GM21381 (cell line): ENCODE measurements around the gene METTL15.
"Not testable (repeated sequence)": the region's sequence is repeated elsewhere in the genome, so short reads cannot be mapped to it uniquely, and the experiment has no call there.

Experiments
- ATAC-seq: cut with Tn5 transposase; IDR thresholded peaks from one replicate; pipeline ENCODE4 v1.9.1; 2021; ENCODE audit warnings: mild to moderate bottlenecking, moderate library complexity; ENCODE audit not compliant: unreplicated experiment

Gene METTL15

GRCh38 chr11:28108958-28109357 is 770 bp downstream of the METTL15 start:
- no peak for ATAC-seq

GRCh38 chr11:28110108-28110820 is 2.1 kb downstream of the METTL15 start:
- peak; percentile 39 for ATAC-seq

DNA sequence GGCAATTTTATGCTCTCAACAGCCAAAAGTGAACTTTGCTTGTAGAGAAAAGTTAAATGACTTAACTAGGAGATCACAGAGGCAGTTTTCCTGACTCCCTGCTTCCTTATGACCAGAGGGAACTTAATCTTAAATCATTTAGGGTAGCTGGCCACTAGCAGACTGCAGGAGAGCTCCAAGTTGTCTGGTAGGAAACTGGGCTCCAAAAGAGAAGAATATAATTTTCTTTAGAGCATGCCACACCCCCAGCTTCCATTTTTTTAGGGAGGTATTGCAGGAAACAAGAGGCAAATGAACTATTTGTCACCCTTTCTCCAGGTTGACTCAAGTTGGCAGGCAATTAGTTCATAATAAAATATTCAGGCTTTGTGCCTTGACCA is 2.6 kb downstream of the METTL15 start:
- no peak for ATAC-seq

DNA sequence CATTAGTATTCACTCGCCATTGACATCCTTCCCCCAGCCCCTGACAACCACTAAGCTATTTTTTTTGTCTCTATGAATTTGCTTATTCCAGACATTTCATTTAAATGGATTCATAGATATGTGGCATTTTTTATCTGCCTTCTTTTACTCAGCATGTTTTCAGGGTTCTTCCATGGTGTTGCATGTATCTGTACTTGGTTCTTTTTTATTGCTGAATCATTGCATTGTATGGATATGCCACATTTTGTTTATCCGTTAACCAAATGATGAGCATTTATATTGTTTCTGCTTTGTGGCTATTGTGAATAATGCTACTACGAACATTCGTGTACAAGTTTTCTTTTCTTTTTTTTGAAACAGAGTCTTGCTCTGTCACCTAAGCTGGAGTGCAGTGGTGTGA is 5.9 kb downstream of the METTL15 start:
- ATAC-seq, result no peak

GRCh38 chr11:28114731-28115130 is 6.5 kb downstream of the METTL15 start:
- ATAC-seq, result no peak

GRCh38 chr11:28117712-28118111 is 9.5 kb downstream of the METTL15 start:
- no peak for ATAC-seq

GRCh38 chr11:28123151-28123581 is 15.0 kb downstream of the METTL15 start:
- ATAC-seq, result no peak

DNA sequence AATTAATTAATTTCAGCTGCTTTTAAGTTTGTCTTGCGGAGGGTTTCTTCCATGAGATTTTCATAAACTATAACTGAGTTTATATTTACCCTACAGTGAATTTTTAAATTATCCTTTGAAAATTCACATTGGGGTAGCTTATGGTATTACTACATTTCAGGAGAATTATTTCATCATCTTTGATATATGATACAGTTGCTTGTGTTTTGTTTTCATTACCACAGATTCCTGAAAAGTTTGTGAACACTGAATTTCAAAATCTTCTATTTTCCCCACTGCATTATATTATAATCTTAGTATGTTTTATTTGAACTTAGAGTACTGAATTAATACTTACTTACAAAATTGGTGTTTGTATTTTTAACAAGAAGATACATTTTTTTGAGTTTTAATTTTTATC is 24.4 kb downstream of the METTL15 start:
- no peak for ATAC-seq

GRCh38 chr11:28133146-28133545 is 25.0 kb downstream of the METTL15 start:
- ATAC-seq, result no peak

DNA sequence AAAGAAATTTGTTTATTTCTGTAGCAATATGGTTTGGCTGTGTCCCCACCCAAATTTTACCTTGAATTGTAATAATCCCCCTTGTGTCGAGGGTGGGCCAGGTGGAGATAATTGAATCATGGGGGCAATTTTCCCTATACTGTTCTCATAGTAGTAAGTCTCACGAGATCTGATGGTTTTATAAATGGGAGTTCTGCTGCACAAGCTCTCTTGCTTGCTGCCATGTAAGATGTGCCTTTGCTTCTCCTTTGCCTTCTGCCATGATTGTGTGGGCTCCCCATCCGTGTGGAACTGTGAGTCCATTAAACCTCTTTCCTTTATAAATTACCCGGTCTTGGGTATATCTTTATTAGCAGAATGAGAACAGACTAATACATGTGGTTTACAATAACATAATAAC is 28.0 kb downstream of the METTL15 start:
- ATAC-seq, result not testable (repeated sequence)

DNA sequence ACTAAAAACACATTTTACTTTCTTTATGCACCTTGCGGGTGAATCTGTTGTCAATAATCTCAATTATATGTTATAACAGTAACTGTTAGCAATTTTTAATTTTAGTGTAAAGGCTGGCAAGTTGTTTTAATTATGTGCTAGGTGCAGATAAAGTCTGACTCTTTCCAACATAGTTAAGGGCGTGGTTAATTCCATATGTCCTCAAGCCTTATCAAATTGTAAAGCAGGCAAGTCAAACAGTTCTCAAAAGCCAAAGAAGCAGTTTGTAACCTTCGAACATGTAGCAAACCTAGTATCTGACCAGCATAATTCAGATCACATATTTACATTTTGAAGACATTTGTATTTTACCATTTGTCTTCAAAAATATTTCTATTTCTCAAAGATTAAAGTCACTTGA is 29.2 kb downstream of the METTL15 start:
- ATAC-seq, result no peak

GRCh38 chr11:28137832-28138231 is 29.6 kb downstream of the METTL15 start:
- ATAC-seq, result no peak

- no peak for ATAC-seq
These were observed 31.7 kb downstream of the METTL15 start for GRCh38 chr11:28139841-28140415.

DNA sequence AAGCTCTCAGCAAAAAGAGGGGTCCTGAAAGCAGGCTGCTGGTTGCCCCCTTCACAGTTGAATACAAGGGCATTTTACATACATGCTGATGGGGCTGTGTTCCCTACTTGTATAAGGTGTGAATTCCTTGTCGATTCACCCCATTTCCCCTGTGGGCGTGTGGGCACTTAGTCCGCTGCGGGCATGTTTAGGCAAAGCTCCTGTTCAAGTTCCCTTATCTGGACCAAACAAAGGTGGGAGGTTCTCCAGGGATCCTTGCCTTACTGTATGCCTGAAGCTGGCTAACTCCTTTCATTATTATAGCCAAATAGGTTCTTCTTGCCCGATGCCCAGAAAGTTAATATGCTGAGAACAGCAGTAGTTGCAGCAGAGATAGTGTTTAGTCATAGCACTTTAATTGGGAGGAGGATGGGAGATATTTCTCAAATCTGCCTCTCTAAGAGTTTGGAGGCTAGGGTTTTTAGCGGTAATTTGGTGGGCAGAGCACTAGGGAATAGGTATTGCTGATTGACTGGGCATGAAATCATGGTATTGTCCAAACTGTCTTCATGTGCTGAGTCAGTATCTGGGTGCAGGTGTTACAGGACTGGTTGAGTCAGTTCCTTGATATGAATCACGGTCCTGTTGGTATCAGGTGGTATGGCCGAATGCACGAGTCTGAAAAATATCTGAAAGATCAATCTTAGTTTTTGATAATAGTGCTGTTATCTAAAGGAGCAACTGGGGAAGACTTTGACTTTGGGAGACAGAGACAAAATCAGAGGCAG is 32.7 kb downstream of the METTL15 start:
- no peak for ATAC-seq

DNA sequence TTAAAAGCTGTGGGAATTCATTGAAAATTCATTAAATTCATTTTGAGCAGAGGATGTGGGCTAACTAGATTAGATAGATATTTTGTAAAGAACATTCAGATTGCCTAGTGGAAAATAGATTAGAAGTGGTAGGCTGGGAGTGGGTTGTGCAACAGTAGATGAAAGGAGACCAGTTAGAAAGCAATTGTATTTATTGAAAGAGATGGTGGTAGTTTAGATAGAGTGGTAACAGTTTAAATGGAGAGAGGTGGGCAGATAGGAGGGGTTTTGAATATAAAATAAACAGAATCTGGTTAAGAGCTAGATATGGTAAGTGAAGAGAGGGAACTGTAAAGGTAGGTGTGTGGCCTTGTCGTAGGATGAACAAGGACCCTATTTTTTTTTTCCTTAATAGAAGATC is 34.5 kb downstream of the METTL15 start:
- no peak for ATAC-seq

- ATAC-seq, result no peak
These were observed 36.6 kb downstream of the METTL15 start for GRCh38 chr11:28144808-28145207.

GRCh38 chr11:28146123-28146751 is 38.0 kb downstream of the METTL15 start:
- no peak for ATAC-seq

GRCh38 chr11:28152743-28153142 is 44.6 kb downstream of the METTL15 start:
- ATAC-seq, result no peak

DNA sequence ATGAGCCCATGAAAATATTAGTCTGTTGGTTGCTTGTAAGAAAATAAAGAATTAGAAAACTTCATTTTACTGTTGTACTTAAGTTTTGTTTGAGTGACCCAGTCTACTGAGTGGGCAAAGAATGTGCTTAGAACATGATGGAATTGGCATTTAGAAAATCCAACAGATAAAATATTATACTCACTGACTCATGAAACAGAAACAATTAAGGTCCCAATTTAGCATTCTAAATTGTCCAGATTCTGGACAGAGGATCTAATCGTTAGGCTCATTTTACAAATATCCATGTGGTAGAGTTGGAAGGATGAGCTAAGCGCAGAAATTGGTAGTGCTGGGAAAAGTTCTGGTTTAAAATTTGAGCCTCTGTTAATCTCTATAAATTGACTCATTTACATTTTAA is 45.4 kb downstream of the METTL15 start:
- ATAC-seq, result no peak

DNA sequence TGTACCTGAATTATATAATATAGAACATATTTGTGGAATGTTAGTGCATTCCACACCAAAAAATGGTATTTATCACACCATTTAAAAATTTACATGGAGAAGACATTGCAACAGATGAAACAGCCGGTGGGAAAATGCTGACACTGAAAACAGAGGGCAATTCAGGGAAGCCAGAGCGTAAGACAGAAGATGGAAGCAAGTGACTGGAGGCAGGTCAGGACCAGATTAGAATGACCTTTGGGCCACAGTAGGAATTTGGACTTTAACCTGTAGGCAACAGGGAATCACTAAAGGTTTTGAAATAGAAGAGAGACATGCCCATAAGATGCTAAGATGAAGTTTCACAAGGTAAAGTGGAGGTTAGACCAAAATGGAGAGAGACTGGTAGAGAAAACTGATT is 60.5 kb downstream of the METTL15 start:
- ATAC-seq, result no peak

DNA sequence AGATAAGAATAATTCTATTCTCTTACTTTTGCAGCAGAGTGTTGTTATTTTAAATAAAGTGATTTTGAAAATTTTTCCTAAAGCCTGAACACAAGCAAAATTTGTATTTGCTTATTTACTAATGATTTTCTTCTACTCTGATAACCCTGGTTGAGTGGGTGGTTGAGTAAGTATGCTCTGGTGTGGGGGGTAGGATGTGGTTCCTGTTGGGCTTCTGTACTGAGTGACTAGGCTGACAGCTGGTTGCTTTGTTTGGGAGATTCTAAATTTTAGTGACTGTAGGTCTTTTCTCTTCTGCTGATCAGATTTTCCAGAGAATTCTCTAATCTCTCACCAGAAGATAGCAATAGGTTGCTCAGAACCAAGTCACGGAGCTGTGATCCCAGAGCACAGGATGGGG is 61.6 kb downstream of the METTL15 start:
- no peak for ATAC-seq

DNA sequence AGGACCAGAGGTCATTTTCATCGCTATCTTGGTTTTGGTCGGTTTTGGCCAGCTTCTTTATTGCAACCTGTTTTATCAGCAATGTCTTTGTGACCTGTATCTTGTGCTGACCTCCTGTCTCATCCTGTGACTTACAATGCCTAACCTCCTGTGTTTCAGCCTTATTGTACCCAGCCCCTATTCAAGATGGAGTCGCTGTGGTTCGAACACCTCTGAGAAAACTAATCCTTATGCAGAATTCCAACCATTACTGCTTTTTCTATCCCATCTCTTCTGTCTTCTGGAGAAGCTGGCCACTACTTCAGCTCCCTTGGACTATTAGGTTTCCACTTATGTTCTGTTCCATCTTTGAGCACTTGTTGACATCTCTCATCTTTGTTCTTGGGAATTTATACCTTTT is 62.6 kb downstream of the METTL15 start:
- no peak for ATAC-seq
